ENCODE results near the gene ENC1.

The ENC1 gene

DNA sequence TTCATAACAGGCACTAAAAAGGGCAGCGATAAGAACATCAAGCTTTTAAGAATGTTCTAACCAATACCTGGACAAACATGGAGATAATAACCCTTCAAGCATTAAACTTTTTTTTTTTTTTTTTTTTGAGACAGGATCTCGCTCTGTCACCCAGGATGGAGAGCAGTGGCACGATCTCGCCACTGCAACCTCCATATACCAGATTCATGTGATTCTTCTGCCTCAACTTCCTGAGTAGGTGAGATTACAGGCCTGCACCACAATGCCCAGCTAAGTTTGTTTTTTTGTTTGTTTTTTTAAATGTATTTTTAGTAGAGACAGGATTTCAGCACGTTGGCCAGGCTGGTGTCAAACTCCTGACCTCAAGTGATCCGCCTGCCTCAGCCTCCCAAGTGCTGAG, 14.7 kb upstream of the ENC1 start:
- H3K4me3 ChIP-seq (ENCODE audit: low read depth, low read length): no peak overlapping the region
- TF ChIP-seq, protein P1, sequence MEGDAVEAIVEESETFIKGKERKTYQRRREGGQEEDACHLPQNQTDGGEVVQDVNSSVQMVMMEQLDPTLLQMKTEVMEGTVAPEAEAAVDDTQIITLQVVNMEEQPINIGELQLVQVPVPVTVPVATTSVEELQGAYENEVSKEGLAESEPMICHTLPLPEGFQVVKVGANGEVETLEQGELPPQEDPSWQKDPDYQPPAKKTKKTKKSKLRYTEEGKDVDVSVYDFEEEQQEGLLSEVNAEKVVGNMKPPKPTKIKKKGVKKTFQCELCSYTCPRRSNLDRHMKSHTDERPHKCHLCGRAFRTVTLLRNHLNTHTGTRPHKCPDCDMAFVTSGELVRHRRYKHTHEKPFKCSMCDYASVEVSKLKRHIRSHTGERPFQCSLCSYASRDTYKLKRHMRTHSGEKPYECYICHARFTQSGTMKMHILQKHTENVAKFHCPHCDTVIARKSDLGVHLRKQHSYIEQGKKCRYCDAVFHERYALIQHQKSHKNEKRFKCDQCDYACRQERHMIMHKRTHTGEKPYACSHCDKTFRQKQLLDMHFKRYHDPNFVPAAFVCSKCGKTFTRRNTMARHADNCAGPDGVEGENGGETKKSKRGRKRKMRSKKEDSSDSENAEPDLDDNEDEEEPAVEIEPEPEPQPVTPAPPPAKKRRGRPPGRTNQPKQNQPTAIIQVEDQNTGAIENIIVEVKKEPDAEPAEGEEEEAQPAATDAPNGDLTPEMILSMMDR (IDR thresholded peaks at IDR 0.05; ENCODE audit: control insufficient read depth, extremely low read depth, insufficient read depth): no peak
- DNase-seq (ENCODE audit: low read depth): no peak

DNA sequence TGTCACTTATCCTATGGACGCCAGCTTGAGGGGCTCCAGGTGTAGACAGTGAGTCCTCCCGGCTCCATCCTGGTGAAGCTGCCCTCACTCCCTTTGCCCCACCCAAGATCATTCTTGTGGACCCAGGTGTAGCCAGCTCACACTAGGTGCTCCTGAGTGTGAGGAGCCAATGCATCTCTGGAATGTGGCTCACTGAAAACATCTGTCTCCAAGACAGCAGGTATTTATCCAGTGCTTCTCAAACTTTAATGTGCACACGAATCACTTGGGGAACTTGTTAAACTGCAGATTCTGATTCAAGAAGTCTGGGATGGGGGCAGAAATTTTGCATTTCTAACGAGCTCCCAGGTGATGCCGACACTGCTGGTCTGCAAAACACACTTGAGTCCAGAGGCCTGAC, 13.5 kb upstream of the ENC1 start:
- no peak overlapping the region for H3K4me3 ChIP-seq (ENCODE audit: low read depth, low read length)
- TF ChIP-seq, protein P1 (IDR thresholded peaks at IDR 0.05; ENCODE audit: control insufficient read depth, extremely low read depth, insufficient read depth): no peak
- no peak for DNase-seq (ENCODE audit: low read depth)

DNA sequence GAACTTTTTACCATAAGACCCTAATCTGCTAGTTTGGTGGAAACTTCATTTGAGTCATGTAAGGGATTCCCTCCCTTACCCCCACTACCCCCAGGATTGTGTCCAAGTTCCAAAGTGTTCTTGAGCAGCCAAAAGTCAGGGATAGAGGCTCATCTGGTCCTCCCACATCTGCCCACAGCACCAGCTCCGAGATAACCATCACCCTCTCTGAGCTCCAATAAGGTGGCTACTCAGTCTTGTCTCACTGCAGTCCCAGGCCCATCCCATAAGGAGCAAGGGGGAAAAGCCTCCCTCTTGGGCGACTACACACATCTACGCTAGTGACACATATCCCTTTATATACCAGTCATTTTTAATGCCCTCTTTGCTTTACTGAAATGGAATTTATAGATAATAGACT, 12.0 kb upstream of the ENC1 start:
- DNase-seq (ENCODE audit: low read depth): no peak
- no peak overlapping the region for H3K4me3 ChIP-seq (ENCODE audit: low read depth, low read length)
- TF ChIP-seq, protein P1 (IDR thresholded peaks at IDR 0.05; ENCODE audit: control insufficient read depth, extremely low read depth, insufficient read depth): no peak

GRCh38 chr5:74651710-74652109, 11.2 kb upstream of the ENC1 start:
- TF ChIP-seq, protein P1 (IDR thresholded peaks at IDR 0.05; ENCODE audit: control insufficient read depth, extremely low read depth, insufficient read depth): no peak
- H3K4me3 ChIP-seq (ENCODE audit: low read depth, low read length): no peak overlapping the region
- no peak for DNase-seq (ENCODE audit: low read depth)

GRCh38 chr5:74649421-74649973, 9.0 kb upstream of the ENC1 start:
- TF ChIP-seq, protein P1 (IDR thresholded peaks at IDR 0.05; ENCODE audit: control insufficient read depth, extremely low read depth, insufficient read depth): no peak
- H3K4me3 ChIP-seq (ENCODE audit: low read depth, low read length): no peak overlapping the region
- DNase-seq (ENCODE audit: low read depth): no peak

GRCh38 chr5:74648835-74649293, 8.3 kb upstream of the ENC1 start:
- DNase-seq (ENCODE audit: low read depth): no peak
- H3K4me3 ChIP-seq (ENCODE audit: low read depth, low read length): no peak overlapping the region
- TF ChIP-seq, protein P1 (IDR thresholded peaks at IDR 0.05; ENCODE audit: control insufficient read depth, extremely low read depth, insufficient read depth): peak; percentile 70

DNA sequence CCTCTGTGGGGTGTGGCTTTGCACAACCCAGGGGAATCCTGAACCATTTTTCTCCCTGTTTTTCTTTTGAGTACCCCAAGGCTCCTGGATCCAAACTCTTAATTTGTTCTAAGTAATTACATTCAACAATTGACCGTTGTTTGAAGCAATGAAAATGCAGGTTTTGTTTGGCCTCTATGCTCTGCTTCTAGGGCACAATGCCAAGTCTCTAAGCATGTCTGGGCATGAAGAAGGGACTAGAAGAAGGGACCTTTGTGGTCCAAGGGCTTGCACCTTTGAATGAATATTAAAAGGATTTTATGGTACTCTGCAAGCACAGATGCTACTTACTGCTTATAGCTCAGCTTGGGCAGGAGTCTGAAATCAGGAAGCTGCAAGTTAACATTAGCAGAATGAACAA, 6.6 kb upstream of the ENC1 start:
- H3K4me3 ChIP-seq (ENCODE audit: low read depth, low read length): no peak overlapping the region
- TF ChIP-seq, protein P1 (IDR thresholded peaks at IDR 0.05; ENCODE audit: control insufficient read depth, extremely low read depth, insufficient read depth): no peak
- DNase-seq (ENCODE audit: low read depth): no peak
